Stimulated activated CD8-positive, alpha-beta memory T cell treated with anti-CD3 and anti-CD28 coated beads, Interleukin-2, amount 100 ng/mL, for 48 hours (primary cell): ENCODE measurements around the gene SOWAHC.
"Not testable (repeated sequence)": the region's sequence is repeated elsewhere in the genome, so short reads cannot be mapped to it uniquely, and the experiment has no call there.

Experiments used
- DNase-seq, 2 donors: peaks; one replicate each; pipeline ENCODE4 v3.0.0-alpha.2; 2020; ENCODE audit warnings: low read depth in 2 of 2

The SOWAHC gene

GRCh38 chr2:109614715-109615636 is 812 bp downstream of the SOWAHC start:
- no peak for DNase-seq

DNA sequence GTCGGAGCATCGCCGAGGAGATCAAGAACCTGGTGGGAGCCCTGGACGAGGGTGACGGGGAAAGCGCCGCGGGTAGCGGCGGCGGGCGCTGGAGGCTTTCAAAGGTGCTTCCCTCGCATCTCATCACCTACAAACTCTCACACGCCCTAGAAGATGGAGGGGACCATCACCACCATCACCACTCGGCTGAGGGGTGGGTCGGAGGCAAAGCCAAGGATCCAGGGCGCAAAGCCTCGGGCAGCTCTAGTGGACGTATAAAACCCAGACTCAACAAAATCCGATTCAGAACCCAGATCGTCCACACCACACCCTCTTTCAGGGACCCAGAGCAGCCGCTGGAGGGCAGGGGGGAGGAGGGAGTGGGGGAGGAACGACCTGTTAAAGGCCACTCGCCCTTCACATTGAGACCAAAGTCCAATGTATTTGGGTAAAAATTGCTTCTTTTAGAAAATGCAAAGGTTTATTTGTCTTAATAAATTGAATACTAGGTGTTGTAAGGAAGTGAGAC is 1.5 kb downstream of the SOWAHC start:
- no peak for DNase-seq

DNA sequence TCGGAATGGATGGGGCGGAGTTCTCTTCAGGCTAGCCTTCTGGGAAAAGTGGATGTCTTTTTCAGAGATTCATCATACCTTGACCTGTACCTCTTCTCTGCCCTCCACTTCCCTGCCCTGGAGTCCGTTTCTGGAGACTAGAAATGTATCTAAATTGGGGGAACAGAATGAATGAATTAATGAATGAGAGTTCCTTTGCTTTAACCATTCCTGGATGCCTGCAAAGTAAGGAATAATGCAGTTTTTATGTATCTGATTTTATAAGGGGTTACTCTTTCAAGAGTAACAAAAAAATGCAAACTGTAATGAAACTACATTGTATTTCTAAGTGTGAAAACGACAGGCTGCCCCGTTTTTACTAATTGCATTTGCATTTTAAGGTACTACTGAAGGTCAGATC is 2.0 kb downstream of the SOWAHC start:
- no peak for DNase-seq

- no peak for DNase-seq
Measured at GRCh38 chr2:109619032-109619615, 5.0 kb downstream of the SOWAHC start.

GRCh38 chr2:109623297-109623696 is 9.1 kb downstream of the SOWAHC start:
- no peak for DNase-seq

GRCh38 chr2:109623923-109624322 is 9.8 kb downstream of the SOWAHC start:
- DNase-seq: no peak

GRCh38 chr2:109624339-109624738 is 10.2 kb downstream of the SOWAHC start:
- DNase-seq: no peak

DNA sequence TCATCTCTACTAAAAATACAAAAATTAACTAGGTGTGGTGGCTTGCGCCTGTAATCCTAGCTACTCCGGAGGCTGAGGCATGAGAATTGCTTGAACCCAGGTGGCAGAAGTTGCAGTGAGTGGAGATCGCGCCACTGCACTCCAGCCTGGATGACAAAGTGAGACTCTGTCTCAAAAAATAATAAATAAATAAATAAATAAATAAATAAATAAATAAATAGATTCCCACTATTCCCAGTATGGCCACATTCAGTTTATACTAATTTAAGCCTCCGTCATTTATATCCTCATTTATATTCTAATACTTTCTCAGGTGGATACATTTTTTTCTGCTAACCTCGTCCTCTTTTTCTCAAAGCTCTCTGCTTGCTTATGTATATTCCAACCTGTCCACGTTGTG is 14.2 kb downstream of the SOWAHC start:
- not testable (repeated sequence) for DNase-seq

DNA sequence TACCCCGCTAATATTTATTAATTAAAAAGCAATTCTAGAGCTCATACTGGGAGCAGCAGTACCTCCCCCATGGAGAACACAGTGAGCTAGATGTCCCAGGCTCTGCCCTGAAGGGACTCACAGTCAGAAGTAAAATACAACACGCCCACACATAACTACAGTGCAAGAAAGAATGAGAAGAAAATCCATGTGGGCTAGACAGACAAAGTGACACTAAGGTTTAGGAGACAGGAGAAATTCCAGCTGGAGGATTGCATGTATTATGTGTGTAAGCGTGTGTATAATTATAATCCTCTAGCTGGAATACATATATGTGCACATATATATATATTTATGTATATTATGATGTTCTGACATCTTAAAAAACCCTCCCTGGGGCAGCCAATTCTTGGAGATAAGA is 15.7 kb downstream of the SOWAHC start:
- DNase-seq: no peak

- no peak for DNase-seq
Measured at GRCh38 chr2:109630441-109631430, 16.6 kb downstream of the SOWAHC start.

- no peak for DNase-seq
Measured at GRCh38 chr2:109631741-109632140, 17.6 kb downstream of the SOWAHC start.

DNA sequence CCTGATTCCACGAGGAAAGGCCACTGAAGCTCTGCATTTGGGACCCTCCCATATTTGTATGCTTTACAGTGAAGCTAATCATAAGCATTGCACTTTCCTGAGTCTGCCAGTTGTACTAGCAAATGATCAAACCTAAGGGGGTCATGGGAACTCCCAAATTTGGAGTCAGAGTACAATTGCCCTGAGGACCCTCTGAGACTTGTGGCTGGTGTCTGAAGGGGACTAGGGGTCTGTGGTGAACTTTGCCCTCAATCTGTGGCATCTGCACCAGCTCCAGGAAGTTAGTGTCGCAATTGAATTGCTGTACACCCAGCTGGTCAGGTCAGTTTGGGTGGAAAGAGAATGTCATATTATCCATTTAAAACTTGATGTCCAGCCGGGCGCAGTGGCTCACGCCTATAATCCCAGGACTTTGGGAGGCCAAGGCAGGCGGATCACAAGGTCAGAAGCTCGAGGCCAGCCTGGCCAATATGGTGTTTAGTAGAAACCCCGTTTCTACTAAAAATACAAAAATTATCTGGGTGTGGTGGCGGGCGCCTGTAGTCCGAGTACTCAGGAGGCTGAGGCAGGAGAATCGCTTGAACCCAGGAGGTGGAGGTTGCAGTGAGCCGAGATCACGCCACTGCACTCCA is 18.1 kb downstream of the SOWAHC start:
- DNase-seq: no peak

DNA sequence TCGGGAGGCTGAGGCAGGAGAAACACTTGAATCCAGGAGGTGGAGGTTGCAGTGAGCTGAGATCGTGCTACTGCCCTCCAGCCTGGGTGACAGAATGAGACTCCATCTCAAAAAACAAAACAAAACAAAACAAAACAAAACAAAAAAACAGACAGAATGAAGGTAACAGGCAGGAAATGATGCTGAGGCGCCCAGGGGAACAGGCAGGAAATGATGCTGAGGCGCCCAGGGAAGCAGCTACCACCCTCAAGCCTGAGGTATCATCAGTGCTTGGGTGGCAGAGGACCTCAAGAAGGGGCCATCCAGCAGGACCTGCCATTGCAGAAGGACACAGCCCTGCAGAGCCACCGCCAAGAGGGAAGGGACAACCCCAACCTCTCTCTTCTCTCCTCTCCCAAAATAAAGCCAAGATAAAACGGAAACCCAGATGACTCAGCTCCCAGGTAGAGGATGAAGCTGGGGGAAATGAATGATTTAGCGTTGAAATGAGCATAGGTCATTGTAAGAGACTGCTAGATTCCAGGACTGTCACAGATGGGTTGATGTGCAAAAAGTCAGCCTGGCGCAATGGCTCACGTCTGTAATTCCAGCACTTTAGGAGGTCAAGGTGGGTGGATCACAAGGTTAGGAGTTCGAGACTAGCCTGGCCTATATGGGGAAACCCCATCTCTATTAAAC is 19.3 kb downstream of the SOWAHC start:
- DNase-seq: no peak

DNA sequence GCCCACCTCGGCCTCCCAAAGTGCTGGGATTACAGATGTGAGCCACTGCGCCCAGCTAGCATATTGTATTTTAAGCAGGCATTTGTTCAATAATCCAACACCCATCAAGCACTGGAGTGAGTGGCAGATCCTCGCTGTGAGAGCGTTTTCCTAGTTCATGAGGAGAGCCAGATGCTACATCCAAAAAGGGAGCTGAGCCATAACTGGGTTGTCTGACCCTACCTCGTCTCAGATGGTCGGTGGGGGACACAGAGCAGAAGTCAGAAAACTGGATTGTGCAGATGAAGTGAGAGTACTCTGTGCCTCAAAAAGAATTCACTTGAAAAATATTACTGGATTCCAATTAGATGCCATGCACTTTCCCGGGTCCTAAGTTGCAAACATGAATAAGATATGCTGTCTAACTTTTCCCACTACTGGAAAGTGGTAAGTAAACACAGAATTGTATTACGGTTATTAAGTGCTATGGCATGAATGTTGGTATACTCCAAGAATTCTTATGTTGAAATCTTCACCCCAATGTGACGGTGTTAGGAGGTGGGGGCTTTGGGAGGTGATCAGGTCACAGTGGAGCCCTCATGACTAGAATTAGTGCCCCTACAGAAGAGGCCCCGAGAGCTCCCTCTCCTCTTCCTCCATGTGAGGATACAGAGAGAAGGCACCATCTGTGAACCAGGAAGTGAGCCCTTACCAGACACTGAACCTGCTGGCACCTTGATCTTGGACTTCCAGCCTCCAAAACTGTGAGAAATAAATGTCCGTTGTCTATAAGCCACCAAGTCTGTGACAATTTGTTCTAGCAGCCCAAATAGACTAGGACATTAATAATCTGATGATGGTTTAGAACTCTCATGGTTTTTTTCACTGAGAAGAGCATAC is 21.5 kb downstream of the SOWAHC start:
- no peak for DNase-seq

DNA sequence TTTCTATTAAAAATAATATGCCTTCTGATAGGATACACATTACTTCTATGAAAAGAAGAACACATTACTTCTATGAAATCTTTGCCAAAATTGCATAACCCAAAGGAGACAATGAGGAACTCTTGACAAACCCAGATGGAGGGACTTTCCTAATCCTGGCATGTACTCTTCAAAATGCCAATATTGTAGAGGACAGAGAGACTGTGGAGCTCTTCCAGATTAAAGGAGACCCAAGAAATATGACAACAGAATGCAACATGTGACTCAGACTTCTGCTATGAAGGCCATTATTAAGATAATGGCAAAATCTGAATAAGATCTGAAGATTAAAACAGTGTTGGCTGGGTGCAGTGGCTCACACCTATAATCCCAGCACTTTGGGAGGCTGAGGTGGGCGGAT is 22.2 kb downstream of the SOWAHC start:
- no peak for DNase-seq

DNA sequence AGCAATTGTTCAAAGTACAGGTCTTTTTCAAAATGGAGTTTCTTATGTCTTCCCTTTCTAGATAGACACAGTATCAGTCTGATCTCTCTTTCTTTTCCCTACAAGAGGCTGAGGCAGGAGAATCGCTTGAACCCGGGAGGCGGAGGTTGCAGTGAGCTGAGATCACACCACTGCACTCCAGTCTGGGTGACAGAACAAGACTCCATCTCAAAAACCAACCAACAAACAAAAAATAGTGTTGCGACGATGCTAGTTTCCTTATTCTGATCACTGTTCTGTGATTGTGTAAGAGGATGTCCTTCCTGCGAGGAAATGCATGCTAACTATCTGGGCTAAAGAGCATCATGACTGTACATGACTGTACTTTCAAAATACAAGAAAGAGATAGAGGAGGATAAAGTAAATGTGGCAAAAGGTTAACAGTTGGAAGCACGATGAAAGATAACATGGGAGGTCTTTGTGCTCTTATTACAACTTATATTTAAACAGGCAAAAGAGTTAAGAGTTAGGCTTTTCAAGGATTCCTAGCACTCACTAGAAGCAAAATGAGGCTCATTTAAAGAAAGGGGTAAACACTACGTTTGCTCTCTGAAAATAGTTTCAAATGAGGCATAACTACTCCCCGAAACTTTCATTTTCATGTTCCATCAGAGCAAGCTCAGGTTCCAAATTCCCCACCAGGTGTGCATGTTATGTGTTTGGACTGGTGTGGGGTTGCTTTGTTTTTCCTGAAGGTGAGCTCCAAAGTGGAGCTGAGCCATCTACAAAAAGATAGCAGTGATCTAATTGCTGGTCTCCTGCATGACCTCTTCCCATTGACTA is 23.8 kb downstream of the SOWAHC start:
- DNase-seq: no peak

DNA sequence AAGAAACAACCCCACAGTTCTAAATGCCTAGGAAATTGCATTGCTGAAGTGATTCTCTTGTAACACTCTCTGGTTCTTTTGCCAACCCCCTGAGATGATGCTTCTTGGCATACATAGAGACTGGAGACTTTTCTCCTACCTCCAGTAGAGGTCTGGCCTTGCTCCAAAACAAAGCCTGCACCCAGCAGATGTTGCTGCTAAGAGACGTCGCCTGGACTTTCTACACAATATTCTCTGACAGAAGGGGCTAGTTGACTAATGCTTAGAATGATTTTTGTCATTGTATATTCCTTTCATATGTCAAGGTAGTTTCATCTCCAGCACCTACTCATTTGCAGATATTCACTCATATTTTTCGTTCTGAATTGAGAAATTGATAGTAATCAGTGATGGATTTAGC is 24.6 kb downstream of the SOWAHC start:
- no peak for DNase-seq

GRCh38 chr2:109640000-109640399 is 25.8 kb downstream of the SOWAHC start:
- not testable (repeated sequence) for DNase-seq
